Stimulated activated CD4-positive, alpha-beta T cell treated with anti-CD3 and anti-CD28 coated beads, Interleukin-4, amount 100 ng/mL, for 4 hours (primary cell): ENCODE results near the gene TBC1D25.

Source experiments
- DNase-seq, 2 experiments: peaks; one replicate each; pipeline ENCODE4 v3.0.0-alpha.2; 2020

TBC1D25 gene

DNA sequence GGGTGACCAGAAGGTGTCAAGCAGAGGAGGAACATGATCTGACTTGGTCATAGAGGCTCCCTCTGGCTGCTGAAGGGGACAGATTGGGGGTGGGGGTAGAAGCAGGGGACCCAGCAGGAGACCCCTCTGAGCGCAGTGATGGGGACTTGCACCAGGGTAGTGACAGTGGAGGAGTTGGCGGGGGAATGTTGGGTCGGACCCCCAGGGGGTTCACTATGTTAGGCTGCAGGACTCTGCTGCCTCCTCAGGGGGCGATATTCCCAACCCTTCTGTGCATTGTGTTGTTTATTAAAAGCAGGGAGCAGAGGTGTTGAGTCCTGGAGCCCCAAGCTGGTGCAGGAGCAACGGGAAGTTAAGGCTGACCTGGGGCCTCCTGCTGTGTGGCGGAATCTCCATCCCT, 66.6 kb downstream of the TBC1D25 start:
- DNase-seq: no peak

DNA sequence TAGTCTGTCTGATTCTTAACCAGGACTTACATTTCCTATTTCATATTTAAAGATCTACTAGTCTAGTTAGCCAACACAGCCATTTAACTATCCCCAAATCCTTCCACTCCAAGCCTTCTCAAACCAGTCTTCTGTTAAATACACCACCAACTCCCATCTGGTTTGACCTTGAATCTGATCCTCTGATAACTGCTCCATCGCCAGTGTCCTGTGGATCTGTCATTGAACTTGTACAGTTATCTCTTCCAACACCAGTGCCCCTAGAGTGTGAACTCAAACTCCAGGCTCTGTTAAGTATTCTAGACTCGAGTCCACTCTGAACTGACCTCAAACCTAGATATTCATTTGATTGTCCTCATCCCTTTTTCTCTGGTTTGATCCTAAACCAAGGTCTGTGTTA, 72.2 kb downstream of the TBC1D25 start:
- DNase-seq: no peak
